Neural progenitor cell (in vitro differentiated cells): Measurements from ENCODE around the gene MYH1. TPM values are rescaled to one million over a fixed set of nuclear protein-coding genes. Genes with fewer than 3 reads are reported as not detected.

ENCODE experiments used
- DNase-seq: peaks from one replicate; pipeline ENCODE4 v3.0.0-alpha.2; 2016; ENCODE audit warnings: low spot score
- H2AFZ ChIP-seq: fragments of 200-600 bp; sonication (generic); replicated peaks from 2 replicates; pipeline ENCODE4 v1.6.1; 2016; ENCODE audit warnings: antibody characterized with exemption
- H3F3A ChIP-seq: fragments of 200-600 bp; sonication (generic); 2 replicates; pipeline ENCODE4 v1.6.1; 2016; ENCODE audit warnings: antibody characterized with exemption, low read depth
- H3K27ac ChIP-seq: fragments of 200-600 bp; sonication (generic); 2 replicates; pipeline ENCODE4 v1.5.1; 2016; ENCODE audit warnings: mild to moderate bottlenecking
- H3K27me3 ChIP-seq: fragments of 200-600 bp; sonication (generic); 2 replicates; pipeline ENCODE4 v1.6.1; 2016; ENCODE audit warnings: mild to moderate bottlenecking, moderate library complexity
- H3K36me3 ChIP-seq: fragments of 200-600 bp; sonication (generic); 2 replicates; pipeline ENCODE4 v1.5.1; 2016
- H3K4me1 ChIP-seq: fragments of 200-600 bp; sonication (generic); 2 replicates; pipeline ENCODE4 v1.6.1; 2016; ENCODE audit warnings: mixed run types
- H3K4me2 ChIP-seq: fragments of 200-600 bp; sonication (generic); 2 replicates; pipeline ENCODE4 v1.6.1; 2016
- H3K4me3 ChIP-seq: fragments of 200-600 bp; sonication (generic); 2 replicates; pipeline ENCODE4 v1.5.1; 2016
- H3K79me2 ChIP-seq: fragments of 200-600 bp; sonication (generic); 2 replicates; pipeline ENCODE4 v1.6.1; 2016; ENCODE audit warnings: low read depth
- H3K9ac ChIP-seq: fragments of 200-600 bp; sonication (generic); 2 replicates; pipeline ENCODE4 v1.6.1; 2016
- H3K9me3 ChIP-seq: fragments of 200-600 bp; sonication (generic); 2 replicates; pipeline ENCODE4 v1.5.1; 2016; ENCODE audit warnings: low read depth
- H4K20me1 ChIP-seq: fragments of 200-600 bp; sonication (generic); 2 replicates; pipeline ENCODE4 v1.6.1; 2016; ENCODE audit warnings: low read depth
- H3K27ac Mint-ChIP-seq: 3 replicates; pipeline ENCODE4 v1.8.0; 2021; ENCODE audit warnings: mixed read lengths
- H3K27me3 Mint-ChIP-seq: 2 replicates; pipeline ENCODE4 v1.8.0; 2022; ENCODE audit warnings: low read depth, mild to moderate bottlenecking, inconsistent platforms, moderate library complexity, mixed read lengths; ENCODE audit not compliant: insufficient read depth
- H3K36me3 Mint-ChIP-seq: 3 replicates; pipeline ENCODE4 v1.8.0; 2021; ENCODE audit warnings: mixed read lengths
- H3K4me1 Mint-ChIP-seq: 3 replicates; pipeline ENCODE4 v1.8.0; 2021; ENCODE audit warnings: mixed read lengths
- H3K4me3 Mint-ChIP-seq: 3 replicates; pipeline ENCODE4 v1.8.0; 2021; ENCODE audit warnings: mild to moderate bottlenecking, moderate library complexity, mixed read lengths
- H3K9me3 Mint-ChIP-seq: 3 replicates; pipeline ENCODE4 v1.8.0; 2020; ENCODE audit warnings: mixed read lengths
- CTCF ChIP-seq: fragments of 200-600 bp; sonication (generic); IDR thresholded peaks from 2 replicates; pipeline ENCODE4 v1.5.1; 2017; ENCODE audit warnings: antibody characterized with exemption, mild to moderate bottlenecking
- EZH2 ChIP-seq: fragments of 200-600 bp; sonication (generic); IDR thresholded peaks from 2 replicates; pipeline ENCODE4 v1.6.1; 2017; ENCODE audit warnings: antibody characterized with exemption, mild to moderate bottlenecking, moderate library complexity
- EZH2phosphoT487 ChIP-seq: fragments of 200-600 bp; sonication (generic); IDR thresholded peaks from 2 replicates; pipeline ENCODE4 v1.6.1; 2017; ENCODE audit warnings: antibody characterized with exemption
- total RNA-seq: library from RNA; depleted of rRNA; stranded (reverse); fragments of >200 nt; gene quantifications from 2 replicates; pipeline ENCODE4 v1.2.3, GENCODE V29; 2015; ENCODE audit warnings: low replicate concordance

Gene MYH1
- total RNA-seq, 1 donor from 2014 or later: not detected

DNA sequence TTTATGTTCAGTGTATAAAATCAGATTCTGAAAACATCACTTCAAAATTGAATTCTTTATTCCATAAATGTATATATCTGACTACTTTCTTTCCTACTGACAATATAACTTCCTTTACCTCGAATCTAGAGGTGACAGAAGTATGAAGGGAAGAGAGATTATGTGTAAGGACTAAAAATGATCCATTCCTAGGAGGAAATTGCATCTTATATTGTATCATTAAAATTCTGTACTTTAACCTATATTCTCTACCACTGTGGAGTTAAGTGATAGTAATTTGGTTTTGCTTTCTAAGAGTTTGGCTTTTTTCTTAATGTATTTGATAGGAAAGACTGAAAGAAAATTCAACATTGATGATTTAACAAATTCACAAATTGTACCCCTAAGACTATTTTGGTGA is 60.4 kb downstream of the MYH1 start:
- Histone ChIP-seq H3F3A (no peaks in the 10 kb centered on the region), H3K27me3 (no peaks in the 10 kb centered on the region), H3K79me2 (no peaks in the 10 kb centered on the region), H3K27ac (no peak overlapping the region), H3K4me2 (no peak overlapping the region), H2AFZ (no peak overlapping the region), H3K36me3 (no peaks in the 10 kb centered on the region), H3K9ac (no peak overlapping the region), H3K4me3 (no peak overlapping the region), H4K20me1 (no peaks in the 10 kb centered on the region), H3K9me3 (no peaks in the 10 kb centered on the region), H3K4me1 (no peaks in the 10 kb centered on the region)
- Mint-ChIP-seq H3K27ac (no peak overlapping the region), H3K4me1 (no peaks in the 10 kb centered on the region), H3K27me3 (no peaks in the 10 kb centered on the region), H3K36me3 (no peaks in the 10 kb centered on the region), H3K9me3 (no peaks in the 10 kb centered on the region), H3K4me3 (no peak overlapping the region)
- TF ChIP-seq EZH2 (no peak), CTCF (no peak), EZH2phosphoT487 (no peak)
- no peak for DNase-seq

DNA sequence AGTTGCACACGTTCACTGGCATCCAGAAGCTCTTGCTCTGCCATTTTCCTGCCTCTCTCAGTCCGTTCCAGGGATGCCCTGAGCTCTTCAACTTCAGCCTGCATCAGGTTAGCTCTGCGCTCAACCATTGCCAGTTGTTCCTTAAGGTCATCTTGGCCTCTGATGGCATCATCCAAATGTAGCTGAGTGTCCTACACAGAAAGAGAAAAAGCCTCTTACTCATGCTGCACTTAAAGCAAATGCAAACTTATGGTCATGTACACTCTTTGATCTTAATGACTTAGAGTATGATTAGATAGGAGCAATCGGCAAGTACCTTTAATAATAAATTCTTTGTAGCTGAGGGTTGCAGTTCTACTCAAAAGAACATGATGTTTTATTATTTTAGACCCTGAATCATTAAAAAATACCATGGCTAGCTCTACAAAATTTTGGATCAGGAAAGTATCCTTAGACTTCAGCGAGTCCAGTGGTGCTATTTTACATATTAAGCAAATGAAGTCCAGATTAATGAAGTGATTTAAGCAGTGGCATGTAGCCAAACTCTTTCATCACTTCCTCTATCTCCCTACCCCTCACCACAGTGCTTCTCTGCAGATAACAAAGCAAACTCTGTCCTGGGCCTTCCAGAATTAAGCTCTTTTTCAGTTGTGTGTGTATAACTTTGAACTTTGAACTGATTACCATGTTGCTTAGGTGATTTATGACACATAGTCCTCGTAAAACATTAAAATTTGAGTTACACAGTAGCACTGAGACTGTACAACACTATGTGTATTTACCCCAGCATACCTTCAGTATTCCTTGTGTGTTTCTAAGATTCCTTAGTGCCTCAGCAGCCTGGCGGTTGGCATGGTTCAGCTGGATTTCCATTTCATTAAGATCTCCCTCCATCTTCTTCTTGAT is 71.1 kb downstream of the MYH1 start:
- Mint-ChIP-seq H3K36me3 (no peaks in the 10 kb centered on the region), H3K4me3 (no peak overlapping the region), H3K27ac (no peak overlapping the region), H3K4me1 (no peaks in the 10 kb centered on the region), H3K27me3 (no peaks in the 10 kb centered on the region), H3K9me3 (no peaks in the 10 kb centered on the region)
- Histone ChIP-seq H3K9ac (no peak overlapping the region), H3K9me3 (no peaks in the 10 kb centered on the region), H4K20me1 (no peaks in the 10 kb centered on the region), H3K27me3 (no peaks in the 10 kb centered on the region), H2AFZ (no peak overlapping the region), H3K27ac (no peak overlapping the region), H3K4me1 (no peaks in the 10 kb centered on the region), H3K4me2 (no peak overlapping the region), H3K79me2 (no peaks in the 10 kb centered on the region), H3K36me3 (no peaks in the 10 kb centered on the region), H3K4me3 (no peak overlapping the region), H3F3A (no peaks in the 10 kb centered on the region)
- no peak for DNase-seq
- no peak for TF ChIP-seq EZH2phosphoT487
- TF ChIP-seq EZH2: no peak
- TF ChIP-seq CTCF: no peak

Other genes with a start within 250 kb of the MYH1 start
- not detected in 2 replicates for gene MYH13, start 145.5 kb downstream of the MYH1 start, total RNA-seq
- gene MYH8, start 96.6 kb downstream of the MYH1 start, total RNA-seq: not detected in 2 replicates
- not detected in 2 replicates for gene MYH4, start 49.0 kb downstream of the MYH1 start, total RNA-seq
- 0.19 and 0.37 TPM in 2 replicates for gene MYH2, start 31.1 kb upstream of the MYH1 start, total RNA-seq
- gene MYH3, start 138.8 kb upstream of the MYH1 start, total RNA-seq: 0.36 and 0.40 TPM in 2 replicates
- gene SCO1, start 179.0 kb upstream of the MYH1 start, total RNA-seq: 32.4 and 39.0 TPM in 2 replicates
- 8.9 and 10.2 TPM in 2 replicates for gene ADPRM, start 179.1 kb upstream of the MYH1 start, total RNA-seq
- 0.28 and 1.5 TPM in 2 replicates for gene TMEM220, start 211.5 kb upstream of the MYH1 start, total RNA-seq